H9 (cell line): ENCODE data around the gene TXNDC11. TPM values are rescaled to one million over a fixed set of nuclear protein-coding genes. Genes with fewer than 3 reads are reported as not detected.

ENCODE experiments used
- DNase-seq: peaks from one replicate; pipeline ENCODE4 v3.0.0-alpha.2; 2017
- H2AFZ ChIP-seq: one replicate; pipeline ENCODE4 v1.6.1; 2013; ENCODE audit warnings: mild to moderate bottlenecking, low read length, control low read depth, moderate library complexity
- H2AK5ac ChIP-seq: 2 replicates; pipeline ENCODE4 v1.6.1; 2013; ENCODE audit warnings: low read length, control low read depth, mixed read lengths; ENCODE audit not compliant: insufficient read length
- H2BK120ac ChIP-seq: one replicate; pipeline ENCODE4 v1.6.1; 2013; ENCODE audit warnings: low read depth, mild to moderate bottlenecking, low read length, control low read depth, inconsistent platforms; ENCODE audit not compliant: poor library complexity, severe bottlenecking
- H2BK12ac ChIP-seq: 2 replicates; pipeline ENCODE4 v1.6.1; 2013; ENCODE audit warnings: low read length, control low read depth, mixed read lengths, low read depth; ENCODE audit not compliant: insufficient read length
- H2BK15ac ChIP-seq: 2 replicates; pipeline ENCODE4 v1.6.1; 2013; ENCODE audit warnings: low read depth, low read length, control low read depth
- H2BK20ac ChIP-seq: one replicate; pipeline ENCODE4 v1.6.1; 2013; ENCODE audit warnings: low read depth, mild to moderate bottlenecking, low read length, control low read depth, inconsistent platforms; ENCODE audit not compliant: poor library complexity, severe bottlenecking
- H2BK5ac ChIP-seq: 2 replicates; pipeline ENCODE4 v1.6.1; 2013; ENCODE audit warnings: low read length, control low read depth, mixed read lengths; ENCODE audit not compliant: insufficient read length
- H3K14ac ChIP-seq: 2 replicates; pipeline ENCODE4 v1.6.1; 2013; ENCODE audit warnings: low read length, control low read depth; ENCODE audit not compliant: insufficient read depth
- H3K18ac ChIP-seq: 2 replicates; pipeline ENCODE4 v1.6.1; 2013; ENCODE audit warnings: low read depth, mild to moderate bottlenecking, mixed read lengths, low read length, control low read depth; ENCODE audit not compliant: insufficient read length
- H3K23ac ChIP-seq: 2 replicates; pipeline ENCODE4 v1.6.1; 2013; ENCODE audit warnings: low read length, control low read depth, mixed read lengths, low read depth; ENCODE audit not compliant: insufficient read length
- H3K23me2 ChIP-seq: 2 replicates; pipeline ENCODE4 v1.6.1; 2013; ENCODE audit warnings: low read depth, mild to moderate bottlenecking, mixed read lengths, low read length, control low read depth; ENCODE audit not compliant: insufficient read length, poor library complexity, severe bottlenecking
- H3K27ac ChIP-seq: 2 replicates; pipeline ENCODE4 v1.5.1; 2013; ENCODE audit warnings: low read length, control low read depth, mixed read lengths, low read depth; ENCODE audit not compliant: insufficient read length
- H3K27me3 ChIP-seq: 2 replicates; pipeline ENCODE4 v1.6.1; 2013; ENCODE audit warnings: low read length, control low read depth, inconsistent platforms; ENCODE audit not compliant: insufficient read depth
- H3K4ac ChIP-seq: 2 replicates; pipeline ENCODE4 v1.6.1; 2013; ENCODE audit warnings: low read depth, mild to moderate bottlenecking, control low read depth, inconsistent platforms, low read length, moderate library complexity
- H3K4me1 ChIP-seq: 2 replicates; pipeline ENCODE4 v1.6.1; 2013; ENCODE audit warnings: low read length, control low read depth, inconsistent platforms; ENCODE audit not compliant: insufficient read depth
- H3K4me2 ChIP-seq: 2 replicates; pipeline ENCODE4 v1.6.1; 2013; ENCODE audit warnings: low read length, control low read depth, mixed read lengths; ENCODE audit not compliant: insufficient read length, insufficient read depth
- H3K56ac ChIP-seq: 2 replicates; pipeline ENCODE4 v1.6.1; 2013; ENCODE audit warnings: low read depth, mild to moderate bottlenecking, mixed read lengths, low read length, control low read depth; ENCODE audit not compliant: insufficient read length
- H3K79me1 ChIP-seq: 2 replicates; pipeline ENCODE4 v1.6.1; 2013; ENCODE audit warnings: low read depth, mild to moderate bottlenecking, moderate library complexity, low read length, control low read depth, inconsistent platforms; ENCODE audit not compliant: insufficient read depth, poor library complexity, severe bottlenecking
- H3K79me2 ChIP-seq: 2 replicates; pipeline ENCODE4 v1.6.1; 2013; ENCODE audit warnings: low read length, control low read depth, inconsistent platforms; ENCODE audit not compliant: insufficient read depth
- H3K9ac ChIP-seq: 2 replicates; pipeline ENCODE4 v1.6.1; 2013; ENCODE audit warnings: low read length, control low read depth, mixed read lengths; ENCODE audit not compliant: insufficient read length; ENCODE audit errors: extremely low read depth
- H3K9me3 ChIP-seq: one replicate; pipeline ENCODE4 v1.6.1; 2013; ENCODE audit warnings: low read depth, low read length, inconsistent platforms; ENCODE audit not compliant: control insufficient read depth
- H3T11ph ChIP-seq: one replicate; pipeline ENCODE4 v1.6.1; 2013; ENCODE audit warnings: mild to moderate bottlenecking, low read length, control low read depth, inconsistent platforms
- H4K20me1 ChIP-seq: one replicate; pipeline ENCODE4 v1.6.1; 2013; ENCODE audit not compliant: control insufficient read depth, insufficient read length, insufficient read depth
- H4K5ac ChIP-seq: 2 replicates; pipeline ENCODE4 v1.6.1; 2013; ENCODE audit warnings: low read depth, mild to moderate bottlenecking, mixed read lengths, low read length, control low read depth; ENCODE audit not compliant: insufficient read length
- H4K8ac ChIP-seq: replicated peaks from 2 replicates; pipeline ENCODE4 v1.6.1; 2013; ENCODE audit warnings: low read length, control low read depth, mixed read lengths, low read depth; ENCODE audit not compliant: insufficient read length
- H4K91ac ChIP-seq: 2 replicates; pipeline ENCODE4 v1.6.1; 2013; ENCODE audit warnings: low read depth, mild to moderate bottlenecking, moderate library complexity, mixed read lengths, low read length, control low read depth; ENCODE audit not compliant: insufficient read length
- H3K27ac Mint-ChIP-seq, 3 experiments: 2 replicates in 2 of 3; 3 replicates in 1 of 3; pipeline ENCODE4 v1.8.0; 2020 to 2021; ENCODE audit warnings: mixed read lengths in 3 of 3, mild to moderate bottlenecking in 1 of 3, moderate library complexity in 1 of 3
- H3K27me3 Mint-ChIP-seq: 2 replicates; pipeline ENCODE4 v1.8.0; 2021; ENCODE audit warnings: low read depth, mild to moderate bottlenecking, moderate library complexity, mixed read lengths
- H3K36me3 Mint-ChIP-seq, 3 experiments: 2 replicates in 2 of 3; 3 replicates in 1 of 3; pipeline ENCODE4 v1.8.0; 2020 to 2021; ENCODE audit warnings: low read depth in 3 of 3, mixed read lengths in 3 of 3; ENCODE audit not compliant: insufficient read depth in 1 of 3
- H3K4me1 Mint-ChIP-seq, 2 experiments: 2 replicates each; pipeline ENCODE4 v1.8.0; 2020; ENCODE audit warnings: mixed read lengths in 2 of 2
- H3K4me3 Mint-ChIP-seq, 2 experiments: 2 replicates in 1 of 2; 3 replicates in 1 of 2; pipeline ENCODE4 v1.8.0; 2020 to 2021; ENCODE audit warnings: mild to moderate bottlenecking in 2 of 2, mixed read lengths in 2 of 2, moderate library complexity in 1 of 2
- H3K9me3 Mint-ChIP-seq, 2 experiments: 2 replicates in 1 of 2; 3 replicates in 1 of 2; pipeline ENCODE4 v1.8.0; 2020; ENCODE audit warnings: mild to moderate bottlenecking in 2 of 2, mixed read lengths in 2 of 2, moderate library complexity in 1 of 2
- CTCF ChIP-seq: fragments of 200-600 bp; sonication (generic); conservative IDR thresholded peaks from 3 replicates; pipeline ENCODE4 v1.8.0; 2021; ENCODE audit warnings: antibody characterized with exemption, mild to moderate bottlenecking
- WGBS: extraction: QIAGEN DNeasy Blood & Tissue Kit; methylation state at CpG from one replicate; pipeline ENCODE4 v1.1.7; 2013; ENCODE audit warnings: missing lambda C conversion rate, low lambda C conversion rate, mixed read lengths; ENCODE audit not compliant: insufficient read length; ENCODE audit errors: extremely low coverage; 5-methylcytosine and 5-hydroxymethylcytosine counted together
- total RNA-seq: library from RNA; stranded (reverse); gene quantifications from 2 replicates; pipeline ENCODE4 v1.2.1, GENCODE V29; 2021

The TXNDC11 gene
- total RNA-seq, 1 experiment from 2014 or later: 12.2 TPM

- Histone ChIP-seq H3K27ac (no peak overlapping the region), H2BK20ac (no peak overlapping the region), H3K27me3 (no peaks in the 10 kb centered on the region), H3K79me1 (peaks cover 8% of the 10 kb centered on the region), H3K4ac (no peak overlapping the region), H3K9me3 (no peaks in the 10 kb centered on the region), H3K56ac (no peak overlapping the region), H2AK5ac (no peak overlapping the region), H2BK15ac (no peak overlapping the region), H3K4me2 (no peak overlapping the region), H3K18ac (no peak overlapping the region), H3K14ac (no peak overlapping the region), H3K4me1 (no peaks in the 10 kb centered on the region; the same call in 1 of the 2 replicates), H4K20me1 (peaks cover 6% of the 10 kb centered on the region), H3K23ac (no peak overlapping the region), H4K8ac (no peak overlapping the region), H2BK120ac (no peak overlapping the region), H3T11ph (no peak overlapping the region), H3K23me2 (no peaks in the 10 kb centered on the region), H2AFZ (no peak overlapping the region), H3K9ac (no peak overlapping the region), H4K5ac (no peak overlapping the region), H2BK5ac (no peak overlapping the region), H3K79me2 (peaks cover 11% of the 10 kb centered on the region; the same call in 1 of the 2 replicates), H4K91ac (no peak overlapping the region), H2BK12ac (no peak overlapping the region)
- no peak for DNase-seq
- Mint-ChIP-seq H3K9me3 (no peaks in the 10 kb centered on the region; a peak in 1 of 5 replicates), H3K27me3 (peaks cover 4% of the 10 kb centered on the region), H3K27ac (peak overlapping the region in 1 of 3 experiments; percentile 75; a peak in 1 of 7 replicates), H3K36me3 (peaks cover 9 to 14% (median 9%) of the 10 kb centered on the region in 3 experiments), H3K4me3 (no peak overlapping the region), H3K4me1 (peaks cover 39 to 43% of the 10 kb centered on the region in 2 experiments)
- no peak for TF ChIP-seq CTCF
- WGBS: no CpG with 5 or more reads among the region's 2 CpGs
Measured at GRCh38 chr16:11671271-11671670, 71.4 kb downstream of the TXNDC11 start.
